HCT116 (cell line): ENCODE data around the gene CDH13. TPM values are rescaled to one million over a fixed set of nuclear protein-coding genes. Genes with fewer than 3 reads are reported as not detected.

Experiments
- ATAC-seq: fragments of 200-7000 bp; cut with Tn5 transposase; 2 replicates; pipeline ENCODE4 v1.9.1; 2020; ENCODE audit warnings: mild to moderate bottlenecking, moderate library complexity
- BruUV-seq: library from RNA; stranded (reverse); fragments of 400-500 nt; replicated peaks from 2 replicates; lab custom pipeline; 2021; lab: Mats Ljungman, UMichigan
- CTCF ChIA-PET: fragments of 300-600 bp; sonication (Branson Sonifier 250); formaldehyde crosslinking; loops from one replicate; lab custom pipeline; 2021; ENCODE audit warnings: antibody characterized with exemption; lab: Charles Lee
- POLR2A ChIA-PET: fragments of 300-600, 350-600 bp; sonication (Branson Sonifier 250); formaldehyde crosslinking; loops from one replicate; lab custom pipeline; 2021; ENCODE audit warnings: antibody characterized with exemption; lab: Charles Lee
- RAD21 ChIA-PET, 2 experiments: fragments of 300-600 bp; sonication (Branson Sonifier 250); formaldehyde crosslinking; loops; one replicate each; lab custom pipeline; 2023; ENCODE audit warnings: low total read pairs in 2 of 2; ENCODE audit not compliant: uncharacterized antibody in 2 of 2, unreplicated experiment in 2 of 2, low non-redundant PET in 1 of 2; lab: Charles Lee
- DNase-seq: peaks from one replicate; pipeline ENCODE4 v3.0.0-alpha.2; 2010; ENCODE audit warnings: low read depth, low spot score
- H2AFZ ChIP-seq: fragments of 200-600 bp; shearing (Covaris generic), sonication (generic); 2 replicates; pipeline ENCODE4 v1.6.1; 2017; ENCODE audit warnings: low read depth, mixed run types, mixed read lengths, antibody characterized with exemption, low read length; ENCODE audit not compliant: poor library complexity, severe bottlenecking
- H3K27ac ChIP-seq: 2 replicates; pipeline ENCODE4 v1.5.1; 2012; ENCODE audit warnings: low read depth, low read length
- H3K27me3 ChIP-seq: fragments of 200-600 bp; sonication (generic); 2 replicates; pipeline ENCODE4 v1.6.1; 2016; ENCODE audit warnings: mixed run types, low read length, mixed read lengths; ENCODE audit not compliant: insufficient read depth
- H3K36me3 ChIP-seq, 2 experiments: fragments of 200-500 bp in 1 of 2; fragments of 200-600 bp in 1 of 2; sonication (Bioruptor generic) in 1 of 2; sonication (generic) in 1 of 2; 2 replicates each; pipeline versions ENCODE4 v1.5.1 to v1.6.1; 2014 to 2016; ENCODE audit warnings: low read length in 2 of 2, inconsistent platforms in 1 of 2, mixed read lengths in 1 of 2, mixed run types in 1 of 2; ENCODE audit not compliant: insufficient read depth in 2 of 2, control insufficient read depth in 1 of 2
- H3K4me1 ChIP-seq, 2 experiments: fragments of 200-600 bp in 1 of 2; sonication (generic) in 1 of 2; 2 replicates each; pipeline versions ENCODE4 v1.5.1 to v1.6.1; 2012 to 2017; ENCODE audit warnings: low read length in 2 of 2, inconsistent platforms in 1 of 2, mild to moderate bottlenecking in 1 of 2, mixed read lengths in 1 of 2, mixed run types in 1 of 2, moderate library complexity in 1 of 2; ENCODE audit not compliant: insufficient read depth in 2 of 2, control insufficient read depth in 1 of 2
- H3K4me2 ChIP-seq: fragments of 200-600 bp; sonication (generic); 2 replicates; pipeline ENCODE4 v1.6.1; 2017; ENCODE audit warnings: mixed run types, low read length, mixed read lengths
- H3K4me3 ChIP-seq, 2 experiments: fragments of 200-600 bp in 1 of 2; sonication (generic) in 1 of 2; replicated peaks in 1 of 2; 2 replicates each; pipeline ENCODE4 v1.5.1; 2011 to 2016; ENCODE audit warnings: low read length in 2 of 2, control low read depth in 1 of 2, low read depth in 1 of 2, mild to moderate bottlenecking in 1 of 2, mixed read lengths in 1 of 2, mixed run types in 1 of 2
- H3K79me2 ChIP-seq: fragments of 200-600 bp; sonication (generic); 2 replicates; pipeline ENCODE4 v1.6.1; 2017; ENCODE audit warnings: mild to moderate bottlenecking, mixed run types, low read length, moderate library complexity, mixed read lengths; ENCODE audit not compliant: insufficient read depth
- H3K9ac ChIP-seq: fragments of 200-600 bp; sonication (generic); 2 replicates; pipeline ENCODE4 v1.6.1; 2016; ENCODE audit warnings: low read length, mixed read lengths
- H3K9me2 ChIP-seq: fragments of 200-600 bp; sonication (generic), shearing (Covaris generic); 2 replicates; pipeline ENCODE4 v1.6.1; 2017; ENCODE audit warnings: mixed run types, mild to moderate bottlenecking, moderate library complexity; ENCODE audit not compliant: insufficient read depth
- H3K9me3 ChIP-seq, 2 experiments: fragments of 200-500 bp in 1 of 2; fragments of 200-600 bp in 1 of 2; sonication (Bioruptor generic) in 1 of 2; sonication (generic) in 1 of 2; 2 replicates each; pipeline ENCODE4 v1.6.1; 2014 to 2017; ENCODE audit warnings: low read length in 2 of 2, mixed read lengths in 2 of 2, inconsistent platforms in 1 of 2, low read depth in 1 of 2, mild to moderate bottlenecking in 1 of 2, mixed run types in 1 of 2, moderate library complexity in 1 of 2; ENCODE audit not compliant: control insufficient read depth in 1 of 2, insufficient read depth in 1 of 2
- H4K20me1 ChIP-seq: fragments of 200-600 bp; sonication (generic), shearing (Covaris generic); 2 replicates; pipeline ENCODE4 v1.6.1; 2017; ENCODE audit warnings: mixed run types, mild to moderate bottlenecking, moderate library complexity; ENCODE audit not compliant: insufficient read depth
- ATF3 ChIP-seq: IDR thresholded peaks from 2 replicates; pipeline ENCODE4 v1.6.1; 2012
- ELF1 ChIP-seq: IDR thresholded peaks from 2 replicates; pipeline ENCODE4 v1.6.1; 2012; ENCODE audit warnings: low read depth, borderline replicate concordance
- EZH2phosphoT487 ChIP-seq: fragments of 200-600 bp; IDR thresholded peaks from 2 replicates; pipeline ENCODE4 v1.6.1; 2018; ENCODE audit warnings: antibody characterized with exemption, borderline replicate concordance
- FOSL1 ChIP-seq: IDR thresholded peaks from 2 replicates; pipeline ENCODE4 v1.6.1; 2012; ENCODE audit warnings: low read depth
- POLR2A ChIP-seq: IDR thresholded peaks from 2 replicates; pipeline ENCODE4 v1.7.0; 2011; ENCODE audit warnings: borderline replicate concordance; ENCODE audit not compliant: insufficient read depth, insufficient read length; ENCODE audit errors: extremely low read depth
- SP1 ChIP-seq: IDR thresholded peaks from 2 replicates; pipeline ENCODE4 v1.6.1; 2012; ENCODE audit warnings: low read depth
- SRF ChIP-seq: IDR thresholded peaks from 2 replicates; pipeline ENCODE4 v1.6.1; 2012; ENCODE audit warnings: low read depth
- TCF7L2 ChIP-seq: IDR thresholded peaks from 2 replicates; pipeline ENCODE4 v1.7.0; 2011; ENCODE audit warnings: borderline replicate concordance, inconsistent platforms; ENCODE audit not compliant: insufficient read depth, insufficient read length; ENCODE audit errors: extremely low read depth
- YY1 ChIP-seq: IDR thresholded peaks from 2 replicates; pipeline ENCODE4 v1.6.1; 2011; ENCODE audit warnings: low read length, low read depth, moderate library complexity, mild to moderate bottlenecking; ENCODE audit not compliant: insufficient replicate concordance; ENCODE audit errors: extremely low read depth
- ZFX ChIP-seq: fragments of 450-650 bp; IDR thresholded peaks from 2 replicates; pipeline ENCODE4 v1.6.1; 2017
- ZNF274 ChIP-seq: fragments of 200-500 bp; sonication (Bioruptor generic); IDR thresholded peaks from 2 replicates; pipeline ENCODE4 v1.6.1; 2014; ENCODE audit warnings: mild to moderate bottlenecking, low read depth, low read length, inconsistent platforms
- intact Hi-C: fragments of 100-400 bp; cut with micrococcal nuclease; formaldehyde crosslinking; loops from 2 replicates; pipeline ENCODE4 v1.10.0; 2022
- total RNA-seq: library from RNA; stranded (reverse); gene quantifications from one replicate; pipeline ENCODE4 v1.2.1, GENCODE V29; 2021; ENCODE audit not compliant: unreplicated experiment
- TF ChIP-seq, protein P1 (sequence below): IDR thresholded peaks from 2 replicates; pipeline ENCODE4 v1.6.1; 2012; ENCODE audit warnings: low read depth

The CDH13 gene
- total RNA-seq, 1 experiment from 2014 or later, result not detected

GRCh38 chr16:83116274-83116892, 489.6 kb downstream of the CDH13 start:
- Histone ChIP-seq H3K27ac (no peak overlapping the region), H3K4me3 (no peak overlapping the region), H3K9ac (no peak overlapping the region), H3K36me3 (no peaks in the 10 kb centered on the region), H4K20me1 (no peaks in the 10 kb centered on the region), H2AFZ (no peak overlapping the region), H3K27me3 (no peaks in the 10 kb centered on the region), H3K4me2 (no peak overlapping the region), H3K9me2 (no peaks in the 10 kb centered on the region), H3K4me1 (no peaks in the 10 kb centered on the region), H3K79me2 (no peaks in the 10 kb centered on the region), H3K9me3 (peaks cover 4 to 13% of the 10 kb centered on the region in 2 experiments; a peak in 2 of 4 replicates)
- ChIA-PET CTCF (no interaction called here), RAD21 (no interaction called here), POLR2A (no interaction called here)
- DNase-seq, result no peak
- TF ChIP-seq FOSL1 (no peak), ZNF274 (no peak), SP1 (no peak), POLR2A (no peak), ATF3 (no peak), ZFX (no peak), YY1 (no peak), ELF1 (no peak), SRF (no peak), EZH2phosphoT487 (no peak), TCF7L2 (no peak)
- TF ChIP-seq, protein P1, sequence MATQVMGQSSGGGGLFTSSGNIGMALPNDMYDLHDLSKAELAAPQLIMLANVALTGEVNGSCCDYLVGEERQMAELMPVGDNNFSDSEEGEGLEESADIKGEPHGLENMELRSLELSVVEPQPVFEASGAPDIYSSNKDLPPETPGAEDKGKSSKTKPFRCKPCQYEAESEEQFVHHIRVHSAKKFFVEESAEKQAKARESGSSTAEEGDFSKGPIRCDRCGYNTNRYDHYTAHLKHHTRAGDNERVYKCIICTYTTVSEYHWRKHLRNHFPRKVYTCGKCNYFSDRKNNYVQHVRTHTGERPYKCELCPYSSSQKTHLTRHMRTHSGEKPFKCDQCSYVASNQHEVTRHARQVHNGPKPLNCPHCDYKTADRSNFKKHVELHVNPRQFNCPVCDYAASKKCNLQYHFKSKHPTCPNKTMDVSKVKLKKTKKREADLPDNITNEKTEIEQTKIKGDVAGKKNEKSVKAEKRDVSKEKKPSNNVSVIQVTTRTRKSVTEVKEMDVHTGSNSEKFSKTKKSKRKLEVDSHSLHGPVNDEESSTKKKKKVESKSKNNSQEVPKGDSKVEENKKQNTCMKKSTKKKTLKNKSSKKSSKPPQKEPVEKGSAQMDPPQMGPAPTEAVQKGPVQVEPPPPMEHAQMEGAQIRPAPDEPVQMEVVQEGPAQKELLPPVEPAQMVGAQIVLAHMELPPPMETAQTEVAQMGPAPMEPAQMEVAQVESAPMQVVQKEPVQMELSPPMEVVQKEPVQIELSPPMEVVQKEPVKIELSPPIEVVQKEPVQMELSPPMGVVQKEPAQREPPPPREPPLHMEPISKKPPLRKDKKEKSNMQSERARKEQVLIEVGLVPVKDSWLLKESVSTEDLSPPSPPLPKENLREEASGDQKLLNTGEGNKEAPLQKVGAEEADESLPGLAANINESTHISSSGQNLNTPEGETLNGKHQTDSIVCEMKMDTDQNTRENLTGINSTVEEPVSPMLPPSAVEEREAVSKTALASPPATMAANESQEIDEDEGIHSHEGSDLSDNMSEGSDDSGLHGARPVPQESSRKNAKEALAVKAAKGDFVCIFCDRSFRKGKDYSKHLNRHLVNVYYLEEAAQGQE, result no peak
- no peak for ATAC-seq
- intact Hi-C loops, result no loop called here
- no TSS peak for BruUV-seq
